Loucy (cell line): ENCODE measurements around the gene GRIN2A.

Experiments
- H2AFZ ChIP-seq: fragments of 200-600 bp; sonication (generic); 2 replicates; pipeline ENCODE4 v1.6.0; 2016; ENCODE audit warnings: antibody characterized with exemption, mild to moderate bottlenecking, low read length, moderate library complexity
- H3F3A ChIP-seq: fragments of 200-600 bp; 2 replicates; pipeline ENCODE4 v1.6.0; 2016; ENCODE audit warnings: antibody characterized with exemption, low read depth, mild to moderate bottlenecking
- H3K27me3 ChIP-seq: fragments of 200-600 bp; sonication (generic); 2 replicates; pipeline ENCODE4 v1.6.1; 2014; ENCODE audit warnings: low read length, mild to moderate bottlenecking; ENCODE audit not compliant: insufficient read depth, poor library complexity, severe bottlenecking
- H3K36me3 ChIP-seq: fragments of 200-600 bp; sonication (generic); 2 replicates; pipeline ENCODE4 v1.6.1; 2016; ENCODE audit warnings: low read length; ENCODE audit not compliant: insufficient read depth
- H3K4me1 ChIP-seq: fragments of 200-600 bp; sonication (generic); 2 replicates; pipeline ENCODE4 v1.5.1; 2014; ENCODE audit warnings: low read length, mild to moderate bottlenecking; ENCODE audit not compliant: insufficient read depth, poor library complexity, severe bottlenecking
- H3K4me2 ChIP-seq: fragments of 200-600 bp; sonication (generic); 2 replicates; pipeline ENCODE4 v1.6.0; 2014; ENCODE audit warnings: antibody characterized with exemption, low read length, low read depth, mild to moderate bottlenecking; ENCODE audit not compliant: poor library complexity, severe bottlenecking
- H3K4me3 ChIP-seq: fragments of 200-600 bp; sonication (generic); 2 replicates; pipeline ENCODE4 v1.5.1; 2014; ENCODE audit warnings: low read length, mild to moderate bottlenecking, mixed read lengths; ENCODE audit not compliant: poor library complexity, severe bottlenecking
- H3K79me2 ChIP-seq: fragments of 200-600 bp; sonication (generic); 2 replicates; pipeline ENCODE4 v1.6.1; 2014; ENCODE audit warnings: low read length; ENCODE audit not compliant: insufficient read depth
- H3K9ac ChIP-seq: fragments of 200-600 bp; sonication (generic); 2 replicates; pipeline ENCODE4 v1.6.0; 2014; ENCODE audit warnings: mild to moderate bottlenecking, low read depth, low read length, moderate library complexity; ENCODE audit not compliant: poor library complexity, severe bottlenecking
- H3K9me2 ChIP-seq: fragments of 200-600 bp; sonication (generic); replicated peaks from 2 replicates; pipeline ENCODE4 v1.6.1; 2016; ENCODE audit warnings: low read depth, low read length, mixed read lengths
- H3K9me3 ChIP-seq: fragments of 200-600 bp; sonication (generic); 2 replicates; pipeline ENCODE4 v1.6.1; 2014; ENCODE audit warnings: mild to moderate bottlenecking, antibody characterized with exemption, low read length, low read depth; ENCODE audit not compliant: insufficient read depth
- H4K20me1 ChIP-seq: fragments of 200-600 bp; sonication (generic); 2 replicates; pipeline ENCODE4 v1.6.0; 2014; ENCODE audit warnings: antibody characterized with exemption, low read length, mild to moderate bottlenecking; ENCODE audit not compliant: insufficient read depth, poor library complexity, severe bottlenecking
- EZH2phosphoT487 ChIP-seq: fragments of 200-600 bp; IDR thresholded peaks from 2 replicates; pipeline ENCODE4 v1.6.1; 2018; ENCODE audit warnings: antibody characterized with exemption, mild to moderate bottlenecking, moderate library complexity, borderline replicate concordance
- TF ChIP-seq, protein P1 (sequence below): fragments of 200-600 bp; sonication (generic); conservative IDR thresholded peaks from 2 replicates; pipeline ENCODE4 v1.5.1; 2014; ENCODE audit warnings: mild to moderate bottlenecking, antibody characterized with exemption, low read length

The GRIN2A gene

DNA sequence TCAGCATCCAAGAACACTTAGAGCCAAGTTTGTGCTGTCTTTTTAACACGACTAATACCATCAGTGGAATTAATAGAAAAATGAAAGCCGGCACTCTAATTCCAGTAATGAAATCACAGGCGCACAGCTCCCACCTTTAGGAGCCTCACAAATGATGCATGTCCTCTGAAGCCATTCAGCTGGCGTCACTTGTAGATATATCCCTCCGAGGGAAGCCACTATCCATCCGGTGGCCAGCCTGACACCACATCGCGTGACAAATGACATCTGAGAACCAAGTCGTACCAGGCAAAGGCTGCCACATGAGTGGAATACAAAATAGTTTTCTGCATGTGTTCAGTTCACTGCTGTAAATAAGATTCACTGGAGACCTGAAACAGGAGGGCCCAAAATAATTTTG is 205.6 kb downstream of the GRIN2A start:
- Histone ChIP-seq H3K9me2 (no peaks in the 10 kb centered on the region), H3K4me3 (no peak overlapping the region), H2AFZ (no peak overlapping the region), H3K9me3 (no peaks in the 10 kb centered on the region), H3K36me3 (no peaks in the 10 kb centered on the region), H3K4me2 (no peak overlapping the region), H3K27me3 (no peaks in the 10 kb centered on the region), H4K20me1 (no peaks in the 10 kb centered on the region), H3F3A (no peaks in the 10 kb centered on the region), H3K79me2 (no peaks in the 10 kb centered on the region), H3K4me1 (no peaks in the 10 kb centered on the region), H3K9ac (no peak overlapping the region)
- TF ChIP-seq EZH2phosphoT487: no peak
- TF ChIP-seq, protein P1, sequence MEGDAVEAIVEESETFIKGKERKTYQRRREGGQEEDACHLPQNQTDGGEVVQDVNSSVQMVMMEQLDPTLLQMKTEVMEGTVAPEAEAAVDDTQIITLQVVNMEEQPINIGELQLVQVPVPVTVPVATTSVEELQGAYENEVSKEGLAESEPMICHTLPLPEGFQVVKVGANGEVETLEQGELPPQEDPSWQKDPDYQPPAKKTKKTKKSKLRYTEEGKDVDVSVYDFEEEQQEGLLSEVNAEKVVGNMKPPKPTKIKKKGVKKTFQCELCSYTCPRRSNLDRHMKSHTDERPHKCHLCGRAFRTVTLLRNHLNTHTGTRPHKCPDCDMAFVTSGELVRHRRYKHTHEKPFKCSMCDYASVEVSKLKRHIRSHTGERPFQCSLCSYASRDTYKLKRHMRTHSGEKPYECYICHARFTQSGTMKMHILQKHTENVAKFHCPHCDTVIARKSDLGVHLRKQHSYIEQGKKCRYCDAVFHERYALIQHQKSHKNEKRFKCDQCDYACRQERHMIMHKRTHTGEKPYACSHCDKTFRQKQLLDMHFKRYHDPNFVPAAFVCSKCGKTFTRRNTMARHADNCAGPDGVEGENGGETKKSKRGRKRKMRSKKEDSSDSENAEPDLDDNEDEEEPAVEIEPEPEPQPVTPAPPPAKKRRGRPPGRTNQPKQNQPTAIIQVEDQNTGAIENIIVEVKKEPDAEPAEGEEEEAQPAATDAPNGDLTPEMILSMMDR: no peak

DNA sequence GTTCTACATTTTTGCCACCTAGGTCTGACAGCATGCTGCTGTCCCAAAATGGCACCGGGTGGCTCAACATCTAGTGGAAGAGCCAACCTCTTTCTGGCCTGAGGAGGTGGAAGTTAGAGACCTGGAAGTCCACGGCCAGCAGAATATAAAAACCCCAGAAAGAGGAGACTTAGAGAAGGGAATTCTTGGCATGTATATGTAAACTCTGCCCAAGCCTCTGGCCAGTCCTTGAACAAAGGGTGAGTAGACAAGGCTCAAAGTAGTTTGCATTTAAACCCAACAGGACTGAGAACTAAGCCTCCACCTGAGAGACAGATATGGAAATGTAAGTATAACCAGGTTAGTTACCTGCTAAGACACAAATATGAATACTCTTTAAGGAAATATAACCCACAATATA is 210.3 kb downstream of the GRIN2A start:
- Histone ChIP-seq H3K9me3 (no peaks in the 10 kb centered on the region), H4K20me1 (no peaks in the 10 kb centered on the region), H3K36me3 (no peaks in the 10 kb centered on the region), H3K4me3 (no peak overlapping the region), H3K27me3 (no peaks in the 10 kb centered on the region), H2AFZ (no peak overlapping the region), H3K9me2 (no peaks in the 10 kb centered on the region), H3K79me2 (no peaks in the 10 kb centered on the region), H3K4me2 (no peak overlapping the region), H3K4me1 (no peaks in the 10 kb centered on the region), H3F3A (no peaks in the 10 kb centered on the region), H3K9ac (no peak overlapping the region)
- TF ChIP-seq, protein P1: no peak
- no peak for TF ChIP-seq EZH2phosphoT487

DNA sequence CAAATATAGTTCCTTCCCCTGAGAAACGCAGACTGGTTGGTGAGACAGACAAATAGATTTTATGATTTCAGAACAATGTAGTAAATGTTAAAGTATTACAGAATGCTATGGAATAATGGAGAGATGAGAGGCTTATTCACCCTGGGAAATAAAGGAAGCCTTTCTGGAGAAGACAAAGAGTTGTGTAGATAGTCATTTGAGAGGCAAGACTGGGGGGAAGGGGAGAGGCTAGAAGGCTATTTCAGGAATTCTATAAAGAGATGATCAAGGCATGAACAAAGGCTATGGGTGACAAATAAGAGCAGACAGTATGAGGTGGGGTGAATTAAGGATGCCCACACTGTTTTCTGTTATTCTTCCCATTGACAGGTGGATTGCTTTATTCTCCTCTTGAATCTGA is 211.4 kb downstream of the GRIN2A start:
- H3K4me1 ChIP-seq: no peaks in the 10 kb centered on the region
- H4K20me1 ChIP-seq: no peaks in the 10 kb centered on the region
- no peak overlapping the region for H3K4me2 ChIP-seq
- no peak overlapping the region for H3K9ac ChIP-seq
- no peak for TF ChIP-seq EZH2phosphoT487
- TF ChIP-seq, protein P1: no peak
- H3K27me3 ChIP-seq: no peaks in the 10 kb centered on the region
- no peaks in the 10 kb centered on the region for H3K79me2 ChIP-seq
- H3K36me3 ChIP-seq: no peaks in the 10 kb centered on the region
- no peaks in the 10 kb centered on the region for H3K9me3 ChIP-seq
- no peak overlapping the region for H3K4me3 ChIP-seq
- H3K9me2 ChIP-seq: no peaks in the 10 kb centered on the region
- no peaks in the 10 kb centered on the region for H3F3A ChIP-seq
- no peak overlapping the region for H2AFZ ChIP-seq
